NCI-H510A (cell line): ENCODE results near the gene LSP1.

ENCODE experiments used
- DNase-seq: peaks from one replicate; lab custom pipeline; 2025; lab: John Stamatoyannopoulos, UW

The LSP1 gene

DNA sequence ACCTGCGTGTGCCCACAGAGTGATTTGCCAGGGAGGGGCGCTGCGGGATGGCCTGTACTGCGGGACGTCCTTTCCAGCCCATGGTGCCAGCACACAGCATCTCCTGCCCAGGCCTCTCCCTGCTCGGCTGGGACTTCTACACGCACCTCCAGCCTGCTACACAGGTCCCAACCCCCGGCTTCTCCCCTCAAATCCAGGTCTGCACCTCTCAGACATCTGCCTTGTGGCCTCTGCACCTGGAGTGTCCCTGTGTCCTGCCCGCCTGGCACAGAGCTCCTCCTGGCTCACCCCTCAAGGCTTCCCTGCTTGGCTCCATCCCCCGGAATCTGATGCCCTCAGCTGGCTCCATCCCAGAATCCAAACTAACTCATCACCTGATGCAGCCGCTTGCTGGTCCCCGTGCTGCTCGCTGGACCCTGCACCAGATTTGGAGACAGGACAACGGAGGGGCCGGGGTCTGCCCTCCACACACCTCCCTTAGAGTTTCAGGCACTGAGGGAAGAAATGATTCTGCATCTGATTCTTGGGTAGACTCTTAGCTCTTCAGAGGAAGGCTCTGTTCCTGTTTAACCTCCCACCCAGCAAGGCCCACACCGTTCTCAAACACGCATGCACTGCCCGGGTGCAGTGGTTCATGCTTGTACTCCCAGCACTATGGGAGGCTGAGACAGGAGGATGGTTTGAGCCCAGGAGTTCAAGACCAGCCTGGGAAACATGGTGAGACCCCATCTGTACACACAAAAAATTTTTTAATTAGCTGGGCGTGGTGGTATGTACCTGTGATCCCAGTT is 4.0 kb upstream of the LSP1 start:
- no peak for DNase-seq

DNA sequence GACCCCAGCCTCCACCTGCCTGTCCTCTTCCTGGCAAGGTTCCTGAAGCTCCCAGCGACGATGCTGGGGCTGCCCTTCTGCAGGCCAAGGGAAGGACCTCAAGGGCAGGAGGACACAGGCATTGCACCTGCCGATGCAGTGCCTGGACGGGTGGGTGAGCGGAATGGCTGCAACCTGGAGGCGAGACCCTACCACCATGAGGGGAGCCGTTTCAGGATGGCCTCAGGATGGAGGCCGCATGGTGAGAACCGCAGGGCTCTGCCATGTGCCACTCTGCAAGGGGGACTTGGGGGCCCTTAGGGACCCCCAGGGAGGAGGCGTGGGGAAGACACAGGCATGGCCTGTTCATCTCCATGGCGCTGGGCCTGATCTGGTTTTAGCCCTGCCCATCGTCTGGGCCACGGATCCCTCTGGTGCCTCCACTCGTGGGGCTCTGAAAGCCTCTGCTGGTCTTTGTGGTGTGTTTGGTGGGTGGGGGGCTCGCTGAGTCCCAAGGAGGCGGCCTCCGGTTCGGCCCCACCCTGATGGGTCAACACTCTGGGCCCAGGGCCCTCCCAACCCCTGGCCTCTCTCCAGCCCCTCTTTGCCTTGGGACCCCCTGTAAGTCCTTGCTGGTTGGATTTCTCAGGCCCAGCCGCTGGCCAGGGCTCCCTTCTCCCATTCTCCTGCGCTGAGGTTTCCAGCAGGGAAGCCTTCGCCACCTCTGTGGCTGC is 1.3 kb upstream of the LSP1 start:
- no peak for DNase-seq

DNA sequence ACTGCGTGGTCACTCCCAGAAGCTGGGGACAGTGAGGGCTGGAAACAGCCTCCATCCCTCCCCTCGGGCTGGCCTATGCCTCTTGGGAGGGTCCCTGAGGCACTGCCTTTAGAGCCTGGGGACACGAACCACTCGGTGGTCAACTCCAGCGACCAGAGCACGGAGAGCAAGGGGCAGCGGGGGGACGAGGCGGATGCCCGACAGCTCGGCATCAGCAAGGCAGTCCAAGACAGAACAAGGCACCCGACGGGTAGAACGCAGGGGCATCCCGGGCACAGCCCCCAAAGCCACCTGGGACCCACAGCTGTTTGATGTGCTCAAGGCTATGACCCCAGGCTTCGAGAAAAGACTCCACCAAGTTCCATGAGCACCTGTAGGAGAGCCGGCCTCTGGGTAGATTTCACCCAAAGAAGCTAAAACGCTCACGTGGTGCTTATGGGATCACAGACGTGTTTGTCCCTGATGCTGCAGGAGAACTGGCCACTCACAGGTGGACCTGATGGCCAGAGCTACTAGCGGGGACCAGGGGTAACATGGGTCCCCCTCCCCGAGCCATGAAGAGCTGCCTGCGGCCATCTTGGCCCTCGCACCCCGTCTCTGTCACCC is 510 bp upstream of the LSP1 start:
- DNase-seq, result no peak

DNA sequence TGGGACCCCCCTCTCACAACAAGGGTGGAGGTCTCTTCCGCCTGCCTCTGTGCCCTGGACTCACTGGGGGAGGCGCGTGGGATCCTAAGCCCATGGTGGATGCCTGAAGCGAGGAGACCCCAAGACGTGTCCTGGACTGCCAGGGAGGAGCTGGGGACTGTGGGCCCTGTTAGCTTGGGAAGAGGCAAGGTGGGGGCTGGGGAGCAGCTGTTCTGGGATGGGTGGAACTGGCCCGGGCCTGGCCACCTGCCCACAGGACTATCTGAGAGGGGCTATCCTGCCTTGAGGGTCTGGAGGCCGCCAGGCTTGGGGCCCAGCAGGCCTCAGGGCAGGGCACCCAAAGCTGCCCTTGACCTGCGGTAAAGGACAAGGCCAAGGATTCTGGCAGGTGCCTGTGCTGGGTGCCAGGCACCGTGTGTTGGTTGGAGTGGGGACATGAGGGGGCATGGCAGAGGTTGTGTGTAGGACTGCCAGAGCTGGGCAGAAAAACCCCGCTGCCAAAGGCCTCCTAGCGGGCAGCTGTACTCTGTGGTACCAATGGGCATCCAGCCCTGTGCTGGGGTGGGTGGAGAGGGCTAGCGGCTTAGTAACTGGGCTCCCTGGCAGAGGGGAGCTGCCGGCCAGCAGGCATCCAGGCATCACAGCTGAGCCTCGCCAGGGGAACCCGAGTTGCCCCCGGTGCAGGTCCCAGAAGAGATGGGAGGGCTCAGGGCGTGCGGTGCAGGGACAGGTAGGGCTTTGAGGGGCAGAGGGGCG is 670 bp downstream of the LSP1 start:
- no peak for DNase-seq

DNA sequence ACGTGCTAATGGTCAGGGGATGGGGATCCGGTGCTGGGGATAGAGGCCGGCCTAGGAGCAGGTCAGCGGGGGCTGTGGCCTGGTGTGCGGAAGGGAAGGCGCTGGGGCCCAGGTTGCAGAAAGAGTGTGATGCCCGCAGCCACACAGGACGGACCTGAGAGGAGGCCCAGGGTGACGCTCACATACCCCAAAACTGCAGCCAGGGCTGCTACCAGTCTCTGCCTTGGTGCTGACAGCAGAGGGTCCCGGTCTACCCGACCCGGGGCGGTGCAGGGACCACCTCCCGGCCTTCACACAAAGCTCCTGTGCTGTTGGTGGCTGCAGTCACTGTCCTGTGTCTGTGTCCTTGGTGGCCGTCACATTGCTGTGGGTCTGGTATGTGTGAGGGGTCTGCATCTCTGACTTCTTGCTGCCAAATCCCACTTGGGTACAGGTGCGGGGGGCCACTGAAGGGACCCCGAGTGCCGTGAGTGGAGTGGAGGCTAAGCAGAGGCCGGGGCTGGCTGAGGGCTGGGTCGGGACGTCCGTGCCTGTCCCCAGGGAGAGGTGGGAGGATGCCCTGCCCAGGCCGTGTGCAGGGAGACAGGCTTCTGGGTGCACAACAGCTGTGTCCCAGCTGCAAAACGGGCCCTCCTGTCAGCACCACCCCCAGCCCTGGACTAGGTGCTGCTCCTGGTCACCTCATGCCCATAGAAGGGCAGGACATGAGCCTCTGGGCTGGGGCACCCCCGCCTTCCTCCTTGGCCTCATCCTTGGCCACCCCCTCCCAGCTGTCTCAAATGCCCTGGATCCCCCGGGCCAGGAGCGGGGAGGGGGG is 1.5 kb downstream of the LSP1 start:
- no peak for DNase-seq

DNA sequence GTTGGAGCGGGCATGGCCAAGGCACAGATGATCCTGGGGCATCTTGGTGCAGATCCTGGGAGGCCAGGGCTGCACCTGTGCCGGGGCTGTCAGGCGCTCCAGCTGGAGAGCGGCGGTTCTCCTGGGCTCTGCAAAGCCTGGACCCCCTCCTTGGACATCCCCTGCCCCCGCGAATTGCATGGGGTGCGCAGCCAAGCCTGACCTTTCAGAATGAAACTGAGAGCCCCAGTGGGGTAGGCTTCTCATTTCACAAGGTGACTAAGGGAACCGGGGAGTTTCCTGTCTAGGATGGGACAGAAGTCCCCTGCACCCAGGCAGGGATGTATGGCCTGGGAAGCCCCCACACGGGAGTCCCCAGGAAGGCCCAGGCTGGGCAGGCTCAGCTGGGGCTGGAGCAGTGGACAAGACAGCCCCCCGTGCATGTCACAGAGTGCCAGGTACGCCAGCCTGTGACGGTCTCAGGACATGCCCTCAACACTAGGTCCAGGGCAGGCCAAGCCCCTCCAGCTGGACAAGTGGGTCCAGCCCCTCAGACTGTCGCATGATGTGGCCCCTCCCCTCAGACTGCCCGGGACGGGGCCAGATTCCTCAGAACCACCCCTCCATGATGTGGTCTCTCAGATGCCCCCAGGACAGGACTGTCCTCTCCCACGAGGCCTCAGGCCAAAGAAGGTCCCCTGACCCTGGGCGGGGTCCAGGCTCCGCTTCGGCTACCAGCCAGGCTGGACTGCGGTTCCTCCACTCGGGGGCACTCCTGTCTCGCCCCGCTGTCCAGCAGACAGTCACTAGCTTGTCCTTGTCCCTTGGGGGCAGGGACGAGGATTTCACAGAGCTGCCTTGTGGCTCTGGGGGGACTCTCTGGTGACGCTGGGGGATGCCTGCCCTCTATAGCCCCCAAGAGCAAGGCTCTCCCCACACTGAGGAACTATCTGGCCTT is 2.3 kb downstream of the LSP1 start:
- DNase-seq, result no peak

- DNase-seq, result no peak
These were observed 3.0 kb downstream of the LSP1 start for GRCh38 chr11:1855886-1856265.

DNA sequence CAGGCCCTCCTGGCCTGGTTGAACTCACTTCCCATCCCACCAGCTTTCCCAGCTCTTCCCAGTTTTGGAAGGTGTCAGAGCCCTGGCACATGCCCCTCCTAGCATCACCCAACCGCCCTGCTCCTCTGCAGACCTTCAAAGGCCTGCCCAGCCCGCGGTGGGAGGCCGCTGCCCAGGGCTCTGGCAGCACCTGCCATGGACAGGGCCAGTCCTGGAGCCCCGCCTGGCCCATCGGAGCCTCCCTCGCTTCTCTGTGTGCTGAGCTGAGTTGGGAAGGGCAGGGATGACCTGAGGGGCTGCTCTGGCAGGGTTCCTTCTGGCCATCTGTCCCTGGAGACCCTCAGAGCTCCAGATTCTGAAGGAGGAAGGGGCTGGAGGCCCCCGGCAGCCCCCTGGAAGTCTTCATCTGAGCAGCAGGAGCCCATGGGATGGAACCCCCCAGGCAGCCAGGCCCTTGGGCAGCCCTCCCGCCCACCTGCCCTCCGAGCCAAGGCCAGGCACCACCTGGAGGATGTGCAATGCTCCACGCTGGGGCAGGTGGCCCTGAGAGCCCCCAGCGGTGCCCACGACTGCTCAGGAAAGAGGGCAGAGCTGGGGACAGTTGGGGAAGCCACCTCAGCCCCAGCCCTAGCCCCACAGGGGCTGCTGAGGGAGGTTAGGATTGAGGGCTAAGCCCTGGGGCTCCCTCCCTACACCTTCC is 3.6 kb downstream of the LSP1 start:
- DNase-seq, result no peak

DNA sequence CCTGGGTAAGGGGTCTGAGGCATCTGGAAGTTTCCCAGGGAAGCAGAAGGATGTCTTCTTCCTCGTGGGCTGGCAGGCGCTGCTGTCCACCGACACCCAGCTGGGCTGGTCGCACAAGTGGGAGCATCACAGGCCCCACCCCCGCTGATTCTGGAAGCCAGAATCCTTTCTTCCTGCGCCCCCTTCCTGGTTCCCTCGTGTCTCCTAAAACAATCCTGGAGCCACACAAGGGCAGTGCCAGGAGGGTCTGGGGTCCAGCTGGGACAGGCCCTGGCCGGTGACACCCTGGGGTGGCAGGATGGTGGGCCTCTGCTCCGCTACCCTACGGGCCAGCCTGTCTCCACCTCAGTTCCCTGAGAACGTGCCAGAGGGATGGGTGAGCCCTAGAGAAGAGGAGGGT is 4.2 kb downstream of the LSP1 start:
- DNase-seq, result no peak

- DNase-seq, result no peak
These were observed 5.3 kb downstream of the LSP1 start for GRCh38 chr11:1858154-1858553.

DNA sequence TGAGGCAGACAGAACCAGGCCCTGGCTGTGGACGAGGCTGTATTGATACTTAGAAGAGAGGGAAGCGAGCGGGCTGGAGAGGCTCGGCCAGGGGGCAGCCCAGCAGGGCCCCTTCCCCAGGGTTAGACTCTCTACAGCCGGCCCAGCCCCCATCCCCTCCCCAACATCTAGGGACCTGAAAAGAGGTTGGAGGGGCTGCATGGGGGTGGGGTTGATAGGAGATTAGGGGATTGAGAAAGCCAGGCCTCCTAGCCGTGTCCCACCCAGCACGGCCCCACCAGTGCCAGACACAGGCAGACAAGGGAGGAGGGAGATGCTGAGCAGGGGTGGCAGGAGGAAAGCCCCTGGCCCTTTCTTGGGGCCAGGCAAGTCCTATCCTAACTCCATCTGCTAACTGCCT is 5.7 kb downstream of the LSP1 start:
- no peak for DNase-seq

- no peak for DNase-seq
These were observed 6.1 kb downstream of the LSP1 start for GRCh38 chr11:1859004-1859403.

GRCh38 chr11:1860108-1860507 is 7.2 kb downstream of the LSP1 start:
- no peak for DNase-seq

GRCh38 chr11:1861435-1862411 is 8.8 kb downstream of the LSP1 start:
- no peak for DNase-seq

- no peak for DNase-seq
These were observed 9.9 kb downstream of the LSP1 start for GRCh38 chr11:1862588-1863351.

GRCh38 chr11:1863352-1864216 is 10.7 kb downstream of the LSP1 start:
- no peak for DNase-seq

DNA sequence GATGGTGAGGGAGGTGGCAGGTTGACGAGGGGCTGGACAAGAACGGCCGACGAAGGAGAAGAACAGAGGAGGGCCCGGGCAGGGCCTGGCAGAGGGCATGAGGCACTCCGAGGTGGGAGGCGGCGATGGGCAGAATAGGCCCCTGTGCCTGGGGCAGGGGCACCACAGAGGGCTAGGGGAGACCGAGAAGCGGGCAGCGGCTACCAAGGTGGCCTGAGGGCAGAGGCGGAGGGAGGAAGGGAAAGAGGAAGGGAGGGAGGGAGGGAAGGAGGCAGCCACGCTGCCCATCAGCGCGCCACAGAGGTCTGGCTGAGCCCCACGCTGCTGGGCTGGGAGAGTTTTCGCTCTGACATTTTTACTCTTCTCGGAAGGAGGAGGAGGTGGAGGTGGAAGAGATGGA is 11.3 kb downstream of the LSP1 start:
- DNase-seq, result no peak
